Muscle of arm (tissue), 12 donors: Measurements from ENCODE around the gene SLC22A14. TPM values are rescaled to one million over a fixed set of nuclear protein-coding genes. Genes with fewer than 3 reads are reported as not detected.

ENCODE experiments used
- DNase-seq: peaks from one replicate; pipeline ENCODE4 v3.0.0-alpha.2; 2013
- polyA plus RNA-seq, 12 donors: library from polyadenylated mRNA; unstranded; fragments of 120-200 nt; gene quantifications; one replicate each; pipeline ENCODE4 v1.2.1, GENCODE V29; 2013; ENCODE audit not compliant: insufficient read length in 12 of 12

SLC22A14 gene
- polyA plus RNA-seq, 12 donors: 0.12 to 0.49 (median 0.16) TPM; not detected in 3

DNA sequence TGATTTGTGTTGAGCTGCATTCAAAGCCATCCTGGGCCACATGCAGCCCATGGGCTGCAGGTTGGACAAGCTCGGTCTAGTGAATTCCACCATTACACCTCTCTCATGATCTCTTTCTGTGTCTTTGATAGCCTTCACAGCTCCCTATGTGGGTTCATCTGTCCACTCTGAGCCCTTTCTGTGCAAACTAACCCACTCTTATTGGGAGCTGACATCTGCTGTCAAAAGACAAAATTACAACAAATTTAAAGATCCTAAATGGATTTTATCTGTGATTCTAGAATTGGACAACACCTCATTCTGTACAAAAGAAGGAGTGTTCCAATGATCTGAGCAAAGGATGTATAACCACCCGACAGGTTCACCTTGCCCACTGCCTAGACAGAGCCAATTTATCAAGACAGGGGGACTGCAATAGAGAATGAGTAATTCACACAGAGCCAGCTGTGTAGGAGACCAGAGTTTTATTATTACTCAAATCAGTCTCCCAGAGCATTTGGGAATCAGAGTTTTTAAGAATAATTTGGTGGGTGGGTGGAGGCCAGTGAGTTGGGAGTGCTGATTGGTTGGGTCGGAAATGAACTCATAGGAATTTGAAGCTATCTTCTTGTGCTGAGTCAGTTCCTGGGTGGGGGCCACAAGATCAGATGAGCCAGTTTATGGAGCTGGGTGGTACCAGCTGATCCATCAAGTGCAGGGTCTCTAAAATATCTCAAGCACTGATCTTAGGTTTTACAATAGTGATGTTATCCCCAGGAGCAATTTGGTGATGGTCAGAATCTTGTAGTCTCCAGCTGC lies 61.9 kb downstream of the SLC22A14 start:
- no peak for DNase-seq

DNA sequence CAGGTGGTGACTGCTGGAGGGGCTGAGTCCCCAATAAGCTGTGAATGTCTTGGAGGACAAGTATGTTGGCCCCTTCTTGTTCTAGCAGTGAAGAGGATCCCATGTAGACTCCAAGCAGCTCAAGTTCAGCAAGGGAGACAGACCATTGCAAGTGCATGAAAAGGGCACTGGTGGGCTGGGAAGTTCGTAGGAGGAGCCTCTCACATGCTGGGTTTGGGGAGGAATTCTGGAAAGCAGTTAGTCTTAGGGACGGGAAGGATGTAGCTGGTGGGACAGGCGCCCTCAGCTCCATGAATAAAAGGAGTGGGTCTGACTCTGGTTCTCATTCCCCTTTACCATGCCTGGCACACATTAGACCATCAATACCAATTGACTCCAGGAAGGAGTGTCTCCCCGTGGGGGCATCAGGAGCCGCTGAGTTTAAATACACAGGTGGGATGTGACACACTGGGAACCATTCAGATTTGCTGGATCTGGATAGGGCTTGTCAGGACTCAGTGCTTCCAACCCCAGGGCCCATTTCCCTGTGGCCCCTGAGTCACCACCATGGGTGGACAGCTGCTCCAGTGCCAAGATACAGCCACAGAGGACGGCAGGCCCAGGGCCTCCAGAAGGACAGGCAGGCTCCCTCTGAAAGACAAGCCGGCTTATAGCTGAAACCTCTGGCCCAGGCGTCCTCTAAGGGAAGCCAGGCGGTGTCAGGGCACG lies 63.9 kb downstream of the SLC22A14 start:
- DNase-seq: no peak

GRCh38 chr3:38346587-38347410 lies 64.7 kb downstream of the SLC22A14 start, which contains the start of gene XYLB:
Gene XYLB, plus strand, starts transcription at chr3:38346785. Its CDS starts 84 bp downstream, at chr3:38346869.
- peak; percentile 83 for DNase-seq

DNA sequence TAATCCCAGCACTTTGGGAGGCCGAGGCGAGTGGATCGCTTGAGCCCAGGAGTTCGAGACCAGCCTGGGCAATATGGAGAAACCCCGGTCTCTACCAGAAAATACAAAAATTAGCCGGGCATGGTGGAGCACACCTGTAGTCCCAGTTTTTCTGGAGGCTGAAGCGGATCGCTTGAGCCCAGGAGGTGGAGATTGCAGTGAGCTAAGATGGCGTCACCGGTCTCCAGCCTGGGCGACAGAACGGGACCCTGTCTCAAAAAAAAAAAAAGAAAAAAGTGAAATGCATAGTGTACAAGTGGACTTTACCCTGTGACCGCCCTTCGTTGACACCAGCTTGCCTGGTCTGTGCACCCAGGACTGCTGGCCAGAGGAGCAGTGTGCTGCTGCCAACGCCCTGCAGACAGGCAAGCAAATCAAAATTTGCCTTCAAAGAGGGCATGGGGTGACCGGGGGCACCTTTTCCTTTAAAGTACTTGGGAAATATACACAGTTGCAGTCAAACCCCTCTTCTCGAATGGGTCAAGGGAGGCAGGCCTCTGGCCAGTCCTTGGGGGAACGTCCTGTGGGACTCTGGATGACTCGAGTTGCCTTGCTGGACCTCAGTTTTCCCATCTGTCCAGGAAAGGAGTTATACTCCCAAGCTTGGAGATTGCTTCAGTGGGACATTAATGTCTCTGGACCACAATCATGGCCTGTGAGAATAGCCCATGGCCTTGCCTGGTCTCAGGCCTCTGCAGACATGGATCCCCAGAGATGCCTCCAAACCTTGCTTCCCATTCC lies 65.5 kb downstream of the SLC22A14 start:
- DNase-seq: no peak

DNA sequence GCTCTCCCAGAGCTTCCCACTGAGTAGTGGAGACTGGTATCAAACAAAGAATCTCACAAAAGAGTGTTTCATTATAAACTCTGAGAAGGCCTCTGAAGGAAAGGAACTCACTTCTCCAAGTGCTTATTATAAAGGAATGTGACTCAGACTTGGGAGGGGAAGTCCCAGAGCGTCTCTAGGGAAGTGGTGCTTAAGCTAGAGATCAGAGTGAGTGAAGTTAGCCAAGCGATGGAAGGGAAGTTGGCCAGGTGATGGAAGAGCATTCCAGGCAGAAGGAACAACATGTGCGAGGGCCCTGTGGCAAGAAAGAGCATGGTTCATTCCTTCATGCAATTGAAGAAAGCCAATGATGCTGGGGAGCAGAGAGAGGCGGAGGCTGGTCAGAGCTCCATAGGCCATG lies 66.8 kb downstream of the SLC22A14 start:
- no peak for DNase-seq

GRCh38 chr3:38349684-38350359 lies 67.7 kb downstream of the SLC22A14 start:
- no peak for DNase-seq

GRCh38 chr3:38353151-38353550 lies 71.1 kb downstream of the SLC22A14 start:
- no peak for DNase-seq

- DNase-seq: no peak
These were observed 72.7 kb downstream of the SLC22A14 start for GRCh38 chr3:38354588-38355330.

DNA sequence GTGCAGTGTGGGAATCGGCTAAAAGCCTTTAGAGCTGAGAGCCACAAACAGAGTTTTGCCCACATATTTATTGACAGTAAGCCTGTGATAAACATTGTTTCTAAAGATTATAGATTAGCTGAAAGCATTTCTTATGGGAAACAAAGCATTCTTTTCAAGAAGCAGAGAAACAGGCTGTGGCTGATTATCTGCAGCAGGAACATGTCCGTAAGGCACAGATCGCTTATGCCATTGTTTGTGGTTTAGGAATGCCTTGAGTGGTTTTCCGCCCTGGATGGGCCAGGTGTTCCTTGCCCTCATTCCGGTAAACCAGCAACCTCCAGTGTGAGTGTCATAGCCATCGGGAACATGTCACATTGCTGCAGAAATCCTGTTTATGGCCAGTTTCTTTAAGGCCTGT lies 76.9 kb downstream of the SLC22A14 start:
- no peak for DNase-seq

DNA sequence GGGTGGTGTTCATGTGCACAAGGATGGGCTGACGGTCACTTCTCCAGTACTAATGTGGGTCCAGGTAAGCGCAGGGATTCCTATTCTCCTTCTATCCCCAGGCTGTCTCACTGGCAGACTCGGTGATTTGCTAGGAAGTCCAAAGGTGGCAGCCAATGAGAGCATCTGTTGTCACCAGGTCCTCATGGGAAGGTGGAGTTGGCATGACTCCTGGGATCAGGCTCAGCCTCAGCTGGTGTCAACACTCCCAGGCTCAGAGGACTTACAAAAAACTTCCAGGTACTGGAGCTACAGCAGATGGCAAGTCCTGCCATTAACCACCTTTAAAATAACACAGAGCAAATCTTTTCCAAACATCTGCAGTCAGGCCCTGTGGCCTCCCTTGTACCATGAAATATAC lies 78.3 kb downstream of the SLC22A14 start:
- no peak for DNase-seq

- DNase-seq: no peak
These were observed 79.4 kb downstream of the SLC22A14 start for GRCh38 chr3:38361496-38361895.

- DNase-seq: no peak
These were observed 80.7 kb downstream of the SLC22A14 start for GRCh38 chr3:38362825-38363224.

- no peak for DNase-seq
These were observed 82.8 kb downstream of the SLC22A14 start for GRCh38 chr3:38364721-38365400.

DNA sequence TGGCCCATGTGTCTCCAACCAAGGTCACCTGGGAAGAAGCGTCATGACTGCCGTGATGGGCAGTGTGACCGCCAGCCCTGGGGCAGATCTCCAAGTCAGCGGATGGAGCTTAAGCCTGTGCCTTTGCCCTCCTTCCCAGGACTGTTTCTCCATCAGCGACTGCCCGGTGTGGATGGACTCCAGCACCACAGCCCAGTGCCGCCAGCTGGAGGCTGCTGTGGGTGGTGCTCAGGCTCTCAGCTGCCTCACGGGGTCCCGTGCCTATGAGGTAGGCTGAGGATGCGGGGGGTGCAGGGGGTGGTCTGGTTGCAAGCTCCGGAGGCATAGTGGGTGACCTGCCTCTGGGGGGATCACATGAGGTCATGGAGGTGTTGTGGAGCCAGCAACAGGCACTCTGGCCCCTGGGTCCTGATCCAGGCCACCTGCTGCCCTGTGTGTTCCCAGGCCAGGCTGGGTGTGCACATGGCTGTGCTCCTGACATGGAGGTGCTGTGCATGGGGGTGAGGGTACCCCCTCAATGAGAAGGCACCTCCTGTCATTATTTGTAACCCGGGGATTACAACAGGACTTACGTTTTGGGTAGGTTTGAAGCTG lies 83.5 kb downstream of the SLC22A14 start:
- DNase-seq: no peak

DNA sequence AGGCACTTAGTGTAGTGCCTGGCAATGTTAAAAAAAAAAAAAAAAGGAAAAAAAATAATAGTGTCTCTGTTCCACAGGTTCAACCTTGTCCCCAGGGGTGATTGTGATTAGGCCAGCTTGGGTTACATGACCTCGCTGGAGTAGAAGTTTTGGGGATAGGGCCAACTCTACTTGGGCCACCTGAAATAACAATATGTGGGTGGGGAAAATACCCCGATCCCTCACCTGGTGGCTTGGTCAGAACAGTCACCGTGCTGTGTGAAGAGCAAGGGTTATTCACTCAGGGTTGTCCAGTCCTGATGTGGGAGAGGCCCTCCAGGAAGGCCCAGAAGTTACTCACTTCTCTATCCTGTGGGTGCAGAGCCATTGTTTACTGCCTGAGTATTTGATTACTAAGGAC lies 84.0 kb downstream of the SLC22A14 start:
- no peak for DNase-seq

GRCh38 chr3:38367779-38368178 lies 85.7 kb downstream of the SLC22A14 start:
- DNase-seq: no peak
